GM21423 (cell line): Measurements from ENCODE around the gene CRB2.

ENCODE experiments used
- ATAC-seq: cut with Tn5 transposase; IDR thresholded peaks from one replicate; pipeline ENCODE4 v1.9.1; 2021; ENCODE audit warnings: mild to moderate bottlenecking, moderate library complexity; ENCODE audit not compliant: unreplicated experiment

The CRB2 gene

DNA sequence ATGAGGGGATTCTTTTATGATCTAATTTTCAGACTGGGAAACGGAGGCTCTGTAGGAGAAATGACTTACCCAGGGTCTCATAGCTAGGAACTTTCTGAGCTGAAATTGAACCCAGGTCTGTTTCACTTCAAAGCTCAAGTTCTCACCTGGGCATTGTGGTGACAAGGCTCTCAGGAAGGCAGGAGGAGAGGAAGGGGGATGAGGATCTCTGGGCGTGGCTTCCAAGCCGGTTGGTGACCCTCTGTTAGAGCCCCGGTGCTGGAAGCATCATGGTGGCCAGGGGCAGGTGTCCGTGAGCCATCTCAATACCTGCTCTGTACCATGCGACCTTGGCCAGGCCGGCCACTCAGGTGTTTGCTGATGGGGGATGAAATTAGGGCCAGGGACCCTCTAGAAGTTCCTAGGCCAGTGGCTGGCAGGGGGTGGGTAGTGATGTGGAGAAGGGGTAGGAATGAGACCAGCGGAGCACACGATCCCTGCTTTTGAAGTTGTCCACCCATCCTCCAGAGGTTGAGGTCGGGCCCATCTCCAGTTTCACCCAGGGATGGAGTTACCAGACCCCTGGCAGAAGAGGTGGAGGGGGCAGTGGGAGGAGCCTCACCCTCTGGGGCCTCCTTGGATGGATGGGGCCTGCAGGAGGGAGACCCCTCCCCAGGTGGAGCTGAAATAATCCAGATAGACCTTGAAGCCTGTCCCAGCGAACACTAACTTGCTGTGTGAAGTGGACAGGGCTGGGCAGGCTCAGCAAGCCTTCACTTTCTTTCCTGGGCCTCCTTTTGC, 5.9 kb downstream of the CRB2 start:
- ATAC-seq, result no peak

DNA sequence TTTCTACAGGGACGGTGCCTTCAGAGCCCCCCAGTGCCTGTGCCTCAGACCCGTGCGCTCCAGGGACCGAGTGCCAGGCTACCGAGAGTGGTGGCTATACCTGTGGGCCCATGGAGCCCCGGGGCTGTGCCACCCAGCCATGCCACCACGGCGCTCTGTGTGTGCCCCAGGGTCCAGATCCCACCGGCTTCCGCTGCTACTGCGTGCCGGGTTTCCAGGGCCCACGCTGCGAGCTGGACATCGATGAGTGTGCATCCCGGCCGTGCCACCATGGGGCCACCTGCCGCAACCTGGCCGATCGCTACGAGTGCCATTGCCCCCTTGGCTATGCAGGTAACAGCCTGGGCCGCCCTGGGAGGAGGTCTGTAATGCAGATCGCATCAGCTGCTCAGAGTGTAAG, 6.9 kb downstream of the CRB2 start:
- ATAC-seq, result no peak

DNA sequence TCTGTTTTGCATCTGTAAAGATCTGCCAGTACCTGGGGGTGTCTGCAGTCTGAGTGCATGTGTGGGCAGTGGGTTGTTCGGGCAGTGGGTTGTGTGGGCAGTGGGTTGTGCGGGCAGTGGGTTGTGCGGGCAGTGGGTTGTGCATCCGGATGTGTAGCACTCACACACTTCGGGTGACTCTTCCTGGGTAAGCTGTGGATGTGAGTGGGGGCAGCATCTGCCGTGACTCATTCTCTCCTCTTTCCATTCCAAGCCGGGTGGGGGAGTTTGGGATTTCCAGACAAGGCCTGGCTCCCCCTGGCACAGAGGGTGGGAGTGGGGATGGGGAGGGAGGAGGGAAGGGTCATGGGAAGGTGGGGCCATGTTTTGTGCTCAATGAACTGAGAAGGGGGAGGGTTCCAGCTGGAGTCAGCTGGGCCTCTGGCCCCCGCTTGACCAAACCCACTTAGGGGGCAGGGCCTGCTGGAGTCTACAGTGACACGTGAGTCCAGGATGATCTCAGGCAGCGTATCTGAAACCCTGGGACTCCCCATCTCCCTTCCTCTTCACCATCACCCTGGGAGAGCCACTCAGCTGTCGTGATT, 8.3 kb downstream of the CRB2 start:
- no peak for ATAC-seq

- no peak for ATAC-seq
These were observed 9.4 kb downstream of the CRB2 start for GRCh38 chr9:123365287-123365880.

DNA sequence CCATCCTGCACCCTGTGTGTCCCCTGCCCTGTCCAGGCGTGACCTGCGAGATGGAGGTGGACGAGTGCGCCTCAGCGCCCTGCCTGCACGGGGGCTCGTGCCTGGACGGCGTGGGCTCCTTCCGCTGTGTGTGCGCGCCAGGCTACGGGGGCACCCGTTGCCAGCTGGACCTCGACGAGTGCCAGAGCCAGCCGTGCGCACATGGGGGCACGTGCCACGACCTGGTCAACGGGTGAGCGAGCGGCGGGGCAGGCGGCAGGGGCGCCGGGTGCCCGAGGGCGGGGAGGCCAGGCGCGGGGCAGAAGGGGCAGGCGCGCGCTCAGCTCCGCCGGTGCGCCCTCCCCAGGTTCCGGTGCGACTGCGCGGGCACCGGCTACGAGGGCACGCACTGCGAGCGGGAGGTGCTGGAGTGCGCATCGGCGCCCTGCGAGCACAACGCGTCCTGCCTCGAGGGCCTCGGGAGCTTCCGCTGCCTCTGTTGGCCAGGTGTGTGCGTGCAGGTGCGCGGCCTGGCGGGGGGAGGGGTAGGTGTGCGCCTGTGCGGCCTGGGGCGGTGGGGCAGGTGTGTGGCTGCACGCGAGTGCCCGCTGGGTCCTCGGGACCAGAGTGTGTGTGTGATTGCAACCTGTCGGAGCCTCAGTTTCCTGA, 10.0 kb downstream of the CRB2 start:
- no peak for ATAC-seq

GRCh38 chr9:123368023-123368422, 12.0 kb downstream of the CRB2 start:
- no peak for ATAC-seq

DNA sequence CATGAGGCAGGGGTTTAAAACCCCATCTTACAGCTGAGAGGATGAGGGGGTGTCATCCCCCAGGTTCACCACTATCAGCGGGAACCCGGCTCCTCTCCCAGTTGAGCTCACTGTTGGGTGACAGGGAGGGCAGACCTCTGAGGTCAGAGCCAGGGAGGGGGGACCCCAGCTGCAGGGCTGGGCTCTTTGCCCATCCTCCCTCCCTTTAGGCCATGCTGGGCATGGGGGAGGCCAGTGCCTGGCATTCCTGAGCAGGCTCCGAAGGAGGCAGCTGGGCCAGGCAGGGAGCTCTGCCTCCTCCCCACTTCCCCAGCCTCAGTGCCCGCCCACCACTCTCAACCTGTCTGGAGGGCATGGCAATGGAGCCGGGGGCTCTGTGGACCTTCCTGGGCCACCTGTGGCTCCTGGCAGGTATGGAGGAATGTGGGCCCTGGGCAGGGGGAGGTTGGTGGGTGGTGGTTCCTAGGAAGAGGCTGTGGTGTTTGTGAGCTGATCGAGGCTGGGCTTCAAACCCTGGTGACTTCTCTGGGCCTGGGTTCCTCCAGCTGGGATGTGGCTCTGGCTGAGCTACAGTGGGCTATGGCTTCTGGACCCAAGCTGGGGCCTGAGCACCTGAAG, 12.6 kb downstream of the CRB2 start:
- no peak for ATAC-seq

GRCh38 chr9:123369296-123369695, 13.3 kb downstream of the CRB2 start:
- no peak for ATAC-seq

DNA sequence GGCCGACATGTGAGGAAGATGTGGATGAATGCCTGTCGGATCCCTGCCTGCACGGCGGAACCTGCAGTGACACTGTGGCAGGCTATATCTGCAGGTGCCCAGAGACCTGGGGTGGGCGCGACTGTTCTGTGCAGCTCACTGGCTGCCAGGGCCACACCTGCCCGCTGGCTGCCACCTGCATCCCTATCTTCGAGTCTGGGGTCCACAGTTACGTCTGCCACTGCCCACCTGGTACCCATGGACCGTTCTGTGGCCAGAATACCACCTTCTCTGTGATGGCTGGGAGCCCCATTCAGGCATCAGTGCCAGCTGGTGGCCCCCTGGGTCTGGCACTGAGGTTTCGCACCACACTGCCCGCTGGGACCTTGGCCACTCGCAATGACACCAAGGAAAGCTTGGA, 14.1 kb downstream of the CRB2 start:
- no peak for ATAC-seq

DNA sequence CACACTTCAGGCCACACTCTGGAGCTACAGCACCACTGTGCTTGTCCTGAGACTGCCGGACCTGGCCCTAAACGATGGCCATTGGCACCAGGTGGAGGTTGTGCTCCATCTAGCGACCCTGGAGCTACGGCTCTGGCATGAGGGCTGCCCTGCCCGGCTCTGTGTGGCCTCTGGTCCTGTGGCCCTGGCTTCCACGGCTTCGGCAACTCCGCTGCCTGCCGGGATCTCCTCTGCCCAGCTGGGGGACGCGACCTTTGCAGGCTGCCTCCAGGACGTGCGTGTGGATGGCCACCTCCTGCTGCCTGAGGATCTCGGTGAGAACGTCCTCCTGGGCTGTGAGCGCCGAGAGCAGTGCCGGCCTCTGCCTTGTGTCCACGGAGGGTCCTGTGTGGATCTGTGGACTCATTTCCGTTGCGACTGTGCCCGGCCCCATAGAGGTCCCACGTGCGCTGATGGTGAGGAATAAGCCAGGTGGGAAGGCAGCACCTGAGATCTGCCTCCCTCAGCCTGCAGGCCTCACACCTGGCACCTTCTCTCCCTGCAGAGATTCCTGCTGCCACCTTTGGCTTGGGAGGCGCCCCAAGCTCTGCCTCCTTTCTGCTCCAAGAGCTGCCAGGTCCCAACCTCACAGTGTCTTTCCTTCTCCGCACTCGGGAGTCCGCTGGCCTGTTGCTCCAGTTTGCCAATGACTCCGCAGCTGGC, 14.7 kb downstream of the CRB2 start:
- ATAC-seq, result no peak

DNA sequence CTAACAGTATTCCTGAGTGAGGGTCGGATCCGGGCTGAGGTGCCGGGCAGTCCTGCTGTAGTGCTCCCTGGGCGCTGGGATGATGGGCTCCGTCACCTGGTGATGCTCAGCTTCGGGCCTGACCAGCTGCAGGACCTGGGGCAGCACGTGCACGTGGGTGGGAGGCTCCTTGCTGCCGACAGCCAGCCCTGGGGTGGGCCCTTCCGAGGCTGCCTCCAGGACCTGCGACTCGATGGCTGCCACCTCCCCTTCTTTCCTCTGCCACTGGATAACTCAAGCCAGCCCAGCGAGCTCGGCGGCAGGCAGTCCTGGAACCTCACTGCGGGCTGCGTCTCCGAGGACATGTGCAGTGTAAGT, 15.2 kb downstream of the CRB2 start:
- ATAC-seq, result no peak

- ATAC-seq, result no peak
These were observed 16.0 kb downstream of the CRB2 start for GRCh38 chr9:123371805-123372590.

- no peak for ATAC-seq
These were observed 16.9 kb downstream of the CRB2 start for GRCh38 chr9:123372766-123373446.

GRCh38 chr9:123373447-123373923, 17.5 kb downstream of the CRB2 start:
- no peak for ATAC-seq

DNA sequence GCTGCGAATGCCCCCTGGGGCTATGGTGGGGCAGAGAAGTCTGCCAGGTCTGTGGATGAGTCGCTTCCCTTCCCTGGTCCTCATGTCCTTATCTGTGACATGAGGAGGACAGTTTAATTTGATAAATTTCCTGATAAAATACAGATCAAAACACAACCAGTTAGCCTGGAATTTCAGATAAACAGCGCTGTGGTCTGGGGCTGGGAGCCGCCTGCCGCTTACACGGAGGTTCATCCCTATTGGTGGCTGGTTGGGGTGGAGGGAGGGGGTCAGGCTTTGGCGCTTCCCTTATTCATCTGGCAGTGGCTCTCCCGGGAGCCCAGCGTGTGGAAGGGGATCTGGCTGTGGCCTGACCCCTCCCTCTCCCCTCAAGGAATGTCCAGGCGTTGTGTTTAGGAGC, 17.9 kb downstream of the CRB2 start:
- ATAC-seq, result no peak

DNA sequence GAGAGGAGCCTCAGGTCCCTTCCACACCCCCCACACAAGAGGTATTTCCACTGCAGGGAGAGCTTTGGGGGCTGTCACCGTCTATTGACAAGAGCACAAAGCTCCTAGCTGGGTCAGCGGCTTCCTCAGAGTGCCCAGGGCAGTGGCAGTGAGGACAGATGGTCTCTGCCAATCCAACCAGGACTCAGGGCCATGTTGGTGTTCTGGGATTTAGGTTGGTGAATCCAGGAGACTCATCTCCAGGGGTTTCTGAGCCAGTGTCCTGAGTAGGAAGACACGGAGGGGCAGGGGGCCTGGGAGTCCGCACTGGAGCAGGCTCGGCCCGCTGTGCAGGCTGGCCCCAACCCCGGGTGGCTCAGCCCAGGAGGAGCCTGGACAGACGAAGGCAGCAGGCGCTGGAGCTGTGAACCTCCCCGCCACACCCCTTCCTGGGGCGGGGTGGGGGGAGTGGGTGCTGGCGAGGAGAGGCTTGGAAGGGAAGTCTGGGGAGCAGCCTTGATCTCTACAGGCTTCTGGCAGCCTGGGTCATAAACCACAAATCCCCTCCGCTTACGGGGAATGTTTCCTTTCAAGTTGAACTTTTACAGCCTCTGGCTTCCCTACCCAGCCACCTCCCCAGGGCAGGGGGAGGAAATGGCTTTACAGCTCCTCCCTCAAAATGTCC, 19.6 kb downstream of the CRB2 start:
- no peak for ATAC-seq

- no peak for ATAC-seq
These were observed 20.4 kb downstream of the CRB2 start for GRCh38 chr9:123376218-123377071.
